SU-DHL-6 (cell line): ENCODE measurements around the gene PHC1.

Experiments used
- H2AFZ ChIP-seq: fragments of 200-600 bp; sonication (generic); 2 replicates; pipeline ENCODE4 v1.6.1; 2014; ENCODE audit warnings: low read depth, mild to moderate bottlenecking, moderate library complexity, mixed read lengths, antibody characterized with exemption, low read length; ENCODE audit not compliant: severe bottlenecking
- H3F3A ChIP-seq: fragments of 200-600 bp; shearing (Covaris generic); 2 replicates; pipeline ENCODE4 v1.6.0; 2016; ENCODE audit warnings: antibody characterized with exemption, mild to moderate bottlenecking; ENCODE audit not compliant: insufficient read depth
- H3K27ac ChIP-seq: fragments of 200-600 bp; sonication (generic); 2 replicates; pipeline ENCODE4 v1.5.1; 2016; ENCODE audit warnings: low read depth, mild to moderate bottlenecking, low read length, moderate library complexity, mixed read lengths
- H3K27me3 ChIP-seq: fragments of 200-600 bp; sonication (generic), shearing (Covaris generic); 2 replicates; pipeline ENCODE4 v1.6.0; 2014; ENCODE audit warnings: mild to moderate bottlenecking, low read length
- H3K36me3 ChIP-seq: fragments of 200-600 bp; sonication (generic); 2 replicates; pipeline ENCODE4 v1.6.1; 2014; ENCODE audit warnings: mild to moderate bottlenecking, low read length, mixed read lengths
- H3K4me2 ChIP-seq: fragments of 300-600, 200-600 bp; shearing (Covaris generic), sonication (generic); 2 replicates; pipeline ENCODE4 v1.6.0; 2014; ENCODE audit warnings: low read length, low read depth, mild to moderate bottlenecking; ENCODE audit not compliant: poor library complexity, severe bottlenecking
- H3K4me3 ChIP-seq: fragments of 200-600 bp; sonication (generic); 2 replicates; pipeline ENCODE4 v1.5.1; 2014; ENCODE audit warnings: antibody characterized with exemption, low read length, mild to moderate bottlenecking, mixed read lengths; ENCODE audit not compliant: insufficient read depth, poor library complexity, severe bottlenecking
- H3K79me2 ChIP-seq: fragments of 200-600 bp; sonication (generic); 2 replicates; pipeline ENCODE4 v1.6.1; 2014; ENCODE audit warnings: mild to moderate bottlenecking, low read length, moderate library complexity; ENCODE audit not compliant: insufficient read depth
- H3K9ac ChIP-seq: fragments of 200-600 bp; sonication (generic); 2 replicates; pipeline ENCODE4 v1.7.0; 2014; ENCODE audit warnings: mild to moderate bottlenecking, low read length
- H3K9me2 ChIP-seq: fragments of 200-600 bp; sonication (generic); replicated peaks from 2 replicates; pipeline ENCODE4 v1.6.1; 2014; ENCODE audit warnings: low read length; ENCODE audit not compliant: insufficient read depth
- H3K9me3 ChIP-seq: fragments of 200-600 bp; sonication (generic); 2 replicates; pipeline ENCODE4 v1.6.1; 2014; ENCODE audit warnings: low read length, mixed read lengths; ENCODE audit not compliant: insufficient read depth
- H4K20me1 ChIP-seq: fragments of 200-600 bp; sonication (generic); 2 replicates; pipeline ENCODE4 v1.6.1; 2014; ENCODE audit warnings: low read depth, mild to moderate bottlenecking, antibody characterized with exemption, low read length, moderate library complexity, mixed read lengths
- CTCF ChIP-seq: fragments of 200-600 bp; sonication (generic); IDR thresholded peaks from one replicate; pipeline ENCODE4 v1.5.1; 2017; ENCODE audit warnings: antibody characterized with exemption, mild to moderate bottlenecking, low read length, moderate library complexity; ENCODE audit not compliant: insufficient read depth, poor library complexity, severe bottlenecking
- EZH2phosphoT487 ChIP-seq: fragments of 200-600 bp; sonication (generic), shearing (Covaris generic); conservative IDR thresholded peaks from 2 replicates; pipeline ENCODE4 v1.6.1; 2018; ENCODE audit warnings: mild to moderate bottlenecking, antibody characterized with exemption, low read length, moderate library complexity, mixed read lengths

The PHC1 gene

GRCh38 chr12:8957561-8957960 lies 43.3 kb downstream of the PHC1 start:
- Histone ChIP-seq H2AFZ (no peak overlapping the region), H3K4me3 (no peak overlapping the region), H3K9ac (no peak overlapping the region), H3K9me2 (no peaks in the 10 kb centered on the region), H3K27me3 (no peaks in the 10 kb centered on the region), H3K36me3 (peaks cover 5% of the 10 kb centered on the region; the same call in 1 of the 2 replicates), H4K20me1 (no peaks in the 10 kb centered on the region), H3K27ac (no peak overlapping the region), H3K9me3 (0 out of 2 replicates have a peak, but pooled peaks cover 6% of the 10 kb centered on the region), H3K4me2 (no peak overlapping the region), H3F3A (no peaks in the 10 kb centered on the region), H3K79me2 (no peaks in the 10 kb centered on the region)
- TF ChIP-seq CTCF, result no peak
- no peak for TF ChIP-seq EZH2phosphoT487

- H4K20me1 ChIP-seq, result no peaks in the 10 kb centered on the region
- no peak overlapping the region for H3K27ac ChIP-seq
- TF ChIP-seq EZH2phosphoT487 (no peak), CTCF (no peak)
- no peaks in the 10 kb centered on the region for H3K79me2 ChIP-seq
- no peaks in the 10 kb centered on the region for H3K27me3 ChIP-seq
- no peak overlapping the region for H3K4me2 ChIP-seq
- no peaks in the 10 kb centered on the region for H3K9me2 ChIP-seq
- H3K9me3 ChIP-seq, result 0 out of 2 replicates have a peak, but pooled peaks cover 1% of the 10 kb centered on the region
- peaks cover 4% of the 10 kb centered on the region; the same call in 1 of the 2 replicates for H3K36me3 ChIP-seq
- no peak overlapping the region for H3K4me3 ChIP-seq
- H2AFZ ChIP-seq, result no peak overlapping the region
- H3F3A ChIP-seq, result no peaks in the 10 kb centered on the region
- no peak overlapping the region for H3K9ac ChIP-seq
These were observed 43.8 kb downstream of the PHC1 start for GRCh38 chr12:8958066-8958465.

- Histone ChIP-seq H3K36me3 (no peaks in the 10 kb centered on the region), H2AFZ (no peak overlapping the region), H3K4me2 (no peak overlapping the region), H3K27me3 (no peaks in the 10 kb centered on the region), H3K9me2 (no peaks in the 10 kb centered on the region), H3K9ac (no peak overlapping the region), H3K79me2 (no peaks in the 10 kb centered on the region), H3K27ac (no peak overlapping the region), H3F3A (no peaks in the 10 kb centered on the region), H3K4me3 (no peak overlapping the region), H3K9me3 (no peaks in the 10 kb centered on the region), H4K20me1 (no peaks in the 10 kb centered on the region)
- TF ChIP-seq EZH2phosphoT487 (no peak), CTCF (no peak)
These were observed 45.9 kb downstream of the PHC1 start for GRCh38 chr12:8960176-8960575.
